ENCODE results near the gene CD248.

- TF ChIP-seq CTCF (IDR thresholded peaks at IDR 0.05; ENCODE audit: insufficient read depth, low read length) (no peak), POLR2AphosphoS5 (IDR thresholded peaks at IDR 0.05; ENCODE audit: low read depth) (no peak), REST (IDR thresholded peaks at IDR 0.05; ENCODE audit: insufficient replicate concordance, low read depth) (no peak), GABPA (IDR thresholded peaks at IDR 0.05; ENCODE audit: low read depth) (no peak)
Measured at GRCh38 chr11:66327171-66328030, 10.6 kb upstream of the CD248 start.

All from HL-60 (cell line).